Heart left ventricle (tissue), 13 donors: ENCODE data around the gene MYH8.

Experiments used
- POLR2A ChIP-seq, 2 donors: fragments of 450-650 bp; IDR thresholded peaks; one replicate each; pipeline ENCODE4 v1.6.1; 2017; ENCODE audit warnings: antibody characterized with exemption in 2 of 2, mild to moderate bottlenecking in 2 of 2, moderate library complexity in 2 of 2
- TF ChIP-seq, protein P1 (sequence below), 12 donors: fragments of 200-600 bp; sonication (generic) in 4 of 12; IDR thresholded peaks; one replicate each; pipeline versions ENCODE4 v1.5.0 to v1.8.0; 2018 to 2022; ENCODE audit warnings: antibody characterized with exemption in 12 of 12, mild to moderate bottlenecking in 5 of 12
- donor health status: ischemic (EF 13 %, LVEDD 7.1; RV severe dilation, severe dysfunction).
- donor health status: DM: no; HTN: yes; CAD: no.
- donor health status: DM: no; HTN: no; CAD: no.
- donor health status: ischemic (EF 25% LVEDD 6.9; RV normal size, moderate dysfunction).
- donor health status: ischemic (EF 25% LVEDD 5.7; RV mildly dilated, moderate dysfunction).
- donor health status: ischemic (EF 35%, LVEDD 5.7; RV mildly dilated, moderate dysfunction).
- donor health status: nonischemic (EF 11% LVEDD 7.7; RV severe dilation, severe dysfunction).
- donor health status: DM: yes; HTN: yes; CAD: no.
- donor health status: PGD.
- donor health status: ischemic (EF 29% LVEDD 5.4; RV normal size, mild dysfunction).
- donor health status: nonischemic (EF 23%, LVEDD 6.1; RV moderate dilation, normal function).

GRCh38 chr17:10392880-10393279 is 28.9 kb downstream of the MYH8 start:
- TF ChIP-seq, protein P1, sequence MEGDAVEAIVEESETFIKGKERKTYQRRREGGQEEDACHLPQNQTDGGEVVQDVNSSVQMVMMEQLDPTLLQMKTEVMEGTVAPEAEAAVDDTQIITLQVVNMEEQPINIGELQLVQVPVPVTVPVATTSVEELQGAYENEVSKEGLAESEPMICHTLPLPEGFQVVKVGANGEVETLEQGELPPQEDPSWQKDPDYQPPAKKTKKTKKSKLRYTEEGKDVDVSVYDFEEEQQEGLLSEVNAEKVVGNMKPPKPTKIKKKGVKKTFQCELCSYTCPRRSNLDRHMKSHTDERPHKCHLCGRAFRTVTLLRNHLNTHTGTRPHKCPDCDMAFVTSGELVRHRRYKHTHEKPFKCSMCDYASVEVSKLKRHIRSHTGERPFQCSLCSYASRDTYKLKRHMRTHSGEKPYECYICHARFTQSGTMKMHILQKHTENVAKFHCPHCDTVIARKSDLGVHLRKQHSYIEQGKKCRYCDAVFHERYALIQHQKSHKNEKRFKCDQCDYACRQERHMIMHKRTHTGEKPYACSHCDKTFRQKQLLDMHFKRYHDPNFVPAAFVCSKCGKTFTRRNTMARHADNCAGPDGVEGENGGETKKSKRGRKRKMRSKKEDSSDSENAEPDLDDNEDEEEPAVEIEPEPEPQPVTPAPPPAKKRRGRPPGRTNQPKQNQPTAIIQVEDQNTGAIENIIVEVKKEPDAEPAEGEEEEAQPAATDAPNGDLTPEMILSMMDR (IDR thresholded peaks at IDR 0.05), result no peak
- no peak for TF ChIP-seq POLR2A (IDR thresholded peaks at IDR 0.05)
